HepG2 (cell line): ENCODE data around the gene ATF6. TPM values are rescaled to one million over a fixed set of nuclear protein-coding genes. Genes with fewer than 3 reads are reported as not detected.

Experiments
- ATAC-seq: fragments of 200-7000 bp; cut with Tn5 transposase; 3 replicates; pipeline ENCODE4 v1.9.1; 2020; ENCODE audit warnings: mild to moderate bottlenecking, moderate library complexity
- BruUV-seq: library from RNA; stranded (reverse); fragments of 400-500 nt; replicated peaks from 2 replicates; lab custom pipeline; 2021; lab: Mats Ljungman, UMichigan
- CTCF ChIA-PET: fragments of 300-600 bp; formaldehyde crosslinking; extraction: SDS; loops from one replicate; lab custom pipeline; 2021; ENCODE audit warnings: low total read pairs, inconsistent platforms, low intra/inter-chr PET ratio; lab: Yijun Ruan, JAX
- POLR2A ChIA-PET: fragments of 350-600 bp; sonication (Branson Sonifier 250); formaldehyde crosslinking; loops from one replicate; lab custom pipeline; 2020; ENCODE audit warnings: antibody characterized with exemption, inconsistent platforms; lab: Yijun Ruan, JAX
- DNase-seq: peaks from one replicate; pipeline ENCODE4 v3.0.0-alpha.2; 2015; ENCODE audit warnings: low spot score
- FAIRE-seq: peaks from 3 replicates; lab custom pipeline; 2011; peaks lifted over from hg19 to GRCh38; lab: Jason Lieb, UNC
- H2AFZ ChIP-seq: one replicate; pipeline ENCODE4 v1.6.1; 2011; ENCODE audit warnings: low read length, inconsistent platforms
- H3K27ac ChIP-seq: fragments of 300-600 bp; 3 replicates; pipeline ENCODE4 v1.8.0; 2011; ENCODE audit warnings: mixed run types, mild to moderate bottlenecking, mixed read lengths, low read length, inconsistent platforms; ENCODE audit not compliant: insufficient read depth; ENCODE audit errors: extremely low read length
- H3K27me3 ChIP-seq, 2 experiments: fragments of 200-600 bp in 1 of 2; 2 replicates in 1 of 2; 3 replicates in 1 of 2; pipeline versions ENCODE4 v1.6.0 to v1.8.0; 2011; ENCODE audit warnings: low read length in 2 of 2, mild to moderate bottlenecking in 2 of 2, moderate library complexity in 2 of 2, inconsistent platforms in 1 of 2; ENCODE audit not compliant: insufficient read depth in 2 of 2, control insufficient read depth in 1 of 2
- H3K36me3 ChIP-seq, 2 experiments: fragments of 200-600 bp in 1 of 2; replicated peaks in 1 of 2; 2 replicates in 1 of 2; 3 replicates in 1 of 2; pipeline versions ENCODE4 v1.5.1 to v1.8.0; 2011; ENCODE audit warnings: low read length in 2 of 2, inconsistent platforms in 1 of 2; ENCODE audit not compliant: insufficient read depth in 2 of 2, control insufficient read depth in 1 of 2
- H3K4me1 ChIP-seq: 2 replicates; pipeline ENCODE4 v1.5.1; 2012; ENCODE audit warnings: low read length, inconsistent platforms; ENCODE audit not compliant: insufficient read depth
- H3K4me2 ChIP-seq: 2 replicates; pipeline ENCODE4 v1.6.0; 2011; ENCODE audit warnings: low read depth, low read length, inconsistent platforms
- H3K4me3 ChIP-seq, 3 experiments: fragments of 200-600 bp in 1 of 3; sonication (generic), shearing (Covaris generic) in 1 of 3; replicated peaks in 1 of 3; 2 replicates each; pipeline ENCODE4 v1.5.1; 2011 to 2016; ENCODE audit warnings: low read length in 3 of 3, inconsistent platforms in 2 of 3, low read depth in 2 of 3, mild to moderate bottlenecking in 2 of 3, control low read depth in 1 of 3, mixed read lengths in 1 of 3; ENCODE audit not compliant: insufficient read depth in 1 of 3
- H3K79me2 ChIP-seq: one replicate; pipeline ENCODE4 v1.6.1; 2011; ENCODE audit warnings: low read length, inconsistent platforms; ENCODE audit not compliant: insufficient read depth
- H3K9ac ChIP-seq: 2 replicates; pipeline ENCODE4 v1.6.0; 2011; ENCODE audit warnings: mild to moderate bottlenecking, low read depth, low read length, inconsistent platforms; ENCODE audit not compliant: insufficient read depth
- H3K9me3 ChIP-seq: 2 replicates; pipeline ENCODE4 v1.5.1; 2012; ENCODE audit warnings: mild to moderate bottlenecking, low read length
- H4K20me1 ChIP-seq: 2 replicates; pipeline ENCODE4 v1.6.0; 2011; ENCODE audit warnings: inconsistent platforms, mild to moderate bottlenecking, low read length, moderate library complexity; ENCODE audit not compliant: insufficient read depth
- HNF4A ChIP-seq: sonication (generic); formaldehyde crosslinking; IDR thresholded peaks from 2 replicates; pipeline ENCODE4 v1.4.0; 2020; ENCODE audit warnings: missing genetic modification reagents
- RARG ChIP-seq: sonication (generic); formaldehyde crosslinking; IDR thresholded peaks from 2 replicates; pipeline ENCODE4 v1.4.0; 2020; ENCODE audit warnings: low read depth, mild to moderate bottlenecking, missing genetic modification reagents
- SNAI1 ChIP-seq: sonication (generic); formaldehyde crosslinking; IDR thresholded peaks from 2 replicates; pipeline ENCODE4 v1.5.0; 2020; ENCODE audit warnings: mild to moderate bottlenecking, missing genetic modification reagents, borderline replicate concordance
- TERF1 ChIP-seq: sonication (generic); formaldehyde crosslinking; IDR thresholded peaks from 2 replicates; pipeline ENCODE4 v1.8.0; 2022; ENCODE audit warnings: mild to moderate bottlenecking, missing genetic modification reagents, moderate library complexity
- TFAP4 ChIP-seq: sonication (generic); IDR thresholded peaks from 2 replicates; pipeline ENCODE4 v1.6.1; 2016; ENCODE audit warnings: low read depth, borderline replicate concordance
- WGBS: methylation state at CpG from one replicate; pipeline ENCODE4 v1.1.6; 2017; ENCODE audit warnings: low lambda C conversion rate; 5-methylcytosine and 5-hydroxymethylcytosine counted together
- in situ Hi-C: cut with HindIII; loops from 2 replicates; pipeline ENCODE4 v1.10.0; 2017; ENCODE audit warnings: low pct_unique_long_range_greater_than_20kb; ENCODE audit not compliant: extremely low pct_ligation_motif_present
- intact Hi-C: fragments of 100-400 bp; cut with micrococcal nuclease; formaldehyde crosslinking; loops from one replicate; pipeline ENCODE4 v1.10.0; 2022; ENCODE audit not compliant: unreplicated experiment
- polyA plus RNA-seq, 8 experiments: library from polyadenylated mRNA; depleted of rRNA in 3 of 8; stranded (reverse) in 7 of 8; unstranded in 1 of 8; fragments of >200 nt; fragmentation: Illumina TruSeq in 4 of 8; extraction: Trizol in 4 of 8; gene quantifications; 2 replicates each; pipeline versions ENCODE4 v1.2.1 to v1.2.3, GENCODE V29; 2011 to 2016; ENCODE audit warnings: low read depth in 4 of 8, missing spikeins in 1 of 8, mixed read lengths in 1 of 8; ENCODE audit not compliant: insufficient read depth in 1 of 8
- small RNA-seq, 3 experiments: library from RNA; depleted of rRNA; stranded (forward); fragments of <200 nt; gene quantifications; one replicate each; pipeline ENCODE3, GENCODE V24; 2012; ENCODE audit warnings: low read depth in 2 of 3, low replicate concordance in 1 of 3; ENCODE audit not compliant: insufficient read length in 3 of 3, insufficient read depth in 2 of 3
- total RNA-seq, 5 experiments: library from RNA; depleted of rRNA; stranded (reverse); fragments of >200 nt; fragmentation: Illumina TruSeq; extraction: Trizol; gene quantifications; 2 replicates each; pipeline ENCODE4 v1.2.3, GENCODE V29; 2016; ENCODE audit warnings: low read depth in 1 of 5

ATF6 gene
- total and polyA plus RNA-seq, 2 of the 13 experiments (the other 11 are each of a cell fraction or from before 2014, with no cell fraction given), result 13.2 to 14.5 TPM

GRCh38 chr1:162011337-162012012, 245.4 kb downstream of the ATF6 start:
- Histone ChIP-seq H3K4me1 (0 out of 2 replicates have a peak, but pooled peaks cover 5% of the 10 kb centered on the region), H3K4me3 (no peak overlapping the region), H3K79me2 (no peaks in the 10 kb centered on the region), H3K36me3 (no peaks in the 10 kb centered on the region), H3K9ac (no peak overlapping the region), H4K20me1 (no peaks in the 10 kb centered on the region), H3K9me3 (no peaks in the 10 kb centered on the region), H3K27ac (no peak overlapping the region), H2AFZ (no peak overlapping the region), H3K4me2 (no peak overlapping the region), H3K27me3 (peaks cover 0 to 13% of the 10 kb centered on the region in 2 experiments; a peak in 2 of 5 replicates)
- WGBS, result 37% methylated on average over 4 of the region's 9 CpGs
- ATAC-seq (peak; percentile 76), FAIRE-seq (no peak), DNase-seq (no peak)
- TF ChIP-seq SNAI1 (no peak), HNF4A (CRISPR knock-in tag) (0 out of 2 replicates have a peak, but pooled peaks have one; percentile 16), TFAP4 (peak; percentile 37; the same call in 1 of the 2 replicates)
- BruUV-seq, result no TSS peak
- intact Hi-C loops, result no loop called here
- ChIA-PET CTCF (no interaction called here), POLR2A (no interaction called here)
- in situ Hi-C loops, result no loop called here

- POLR2A ChIA-PET, result no interaction called here
- Histone ChIP-seq H3K9ac (no peak overlapping the region), H2AFZ (no peak overlapping the region), H3K9me3 (no peaks in the 10 kb centered on the region), H3K36me3 (no peaks in the 10 kb centered on the region), H4K20me1 (no peaks in the 10 kb centered on the region), H3K4me2 (no peak overlapping the region), H3K4me3 (no peak overlapping the region), H3K4me1 (0 out of 2 replicates have a peak, but pooled peaks cover 5% of the 10 kb centered on the region)
- CTCF ChIA-PET, result no interaction called here
- DNase-seq, result no peak
- BruUV-seq, result no TSS peak
- FAIRE-seq, result no peak
- in situ Hi-C loops (no loop called here), intact Hi-C loops (no loop called here)
- no peak for TF ChIP-seq TERF1
- no peak for TF ChIP-seq RARG (CRISPR knock-in tag)
- TF ChIP-seq, all 625 proteins: peak for 0
- H3K79me2 ChIP-seq, result no peaks in the 10 kb centered on the region
- no peak for ATAC-seq
- H3K27me3 ChIP-seq, result peaks cover 0 to 2% of the 10 kb centered on the region in 2 experiments; a peak in 2 of 5 replicates
- no peak overlapping the region for H3K27ac ChIP-seq
These were observed 247.2 kb downstream of the ATF6 start for GRCh38 chr1:162013289-162013688.

Small RNA genes lying within 50 kb of the gene (small RNA-seq; reads per million reads assigned to genes)
- 0 reads per million in 3 experiments for gene RN7SL466P

Other genes starting within 250 kb of the ATF6 start
- gene HSPA6, start 241.8 kb upstream of the ATF6 start, total RNA-seq (2016; rRNA removed; fragmentation: Illumina TruSeq; extraction: Trizol), result not detected in 2 replicates
- gene HSPA6, start 241.8 kb upstream of the ATF6 start, polyA plus RNA-seq (2011; rRNA removed), result 0.07 and 0.16 TPM in 2 replicates
- gene FCGR3A, start 216.5 kb upstream of the ATF6 start, total RNA-seq (2016; rRNA removed; fragmentation: Illumina TruSeq; extraction: Trizol), result not detected in 2 replicates
- gene FCGR3A, start 216.5 kb upstream of the ATF6 start, polyA plus RNA-seq (2011; rRNA removed), result not detected in 2 replicates
- not detected in 2 replicates for gene FCGR3B, start 135.1 kb upstream of the ATF6 start, total RNA-seq (2016; rRNA removed; fragmentation: Illumina TruSeq; extraction: Trizol)
- not detected in 2 replicates for gene FCGR3B, start 135.1 kb upstream of the ATF6 start, polyA plus RNA-seq (2011; rRNA removed)
- gene FCGR2B, start 103.2 kb upstream of the ATF6 start, total RNA-seq (2016; rRNA removed; fragmentation: Illumina TruSeq; extraction: Trizol), result not detected in 2 replicates
- gene FCGR2B, start 103.2 kb upstream of the ATF6 start, polyA plus RNA-seq (2011; rRNA removed), result 0.03 TPM in 1 of 2 replicates, not detected in the other
- gene FCRLA, start 59.1 kb upstream of the ATF6 start, total RNA-seq (2016; rRNA removed; fragmentation: Illumina TruSeq; extraction: Trizol), result not detected in 2 replicates
- not detected in 2 replicates for gene FCRLA, start 59.1 kb upstream of the ATF6 start, polyA plus RNA-seq (2011; rRNA removed)
- 0.11 TPM in 1 of 2 replicates, not detected in the other for gene FCRLB, start 44.8 kb upstream of the ATF6 start, total RNA-seq (2016; rRNA removed; fragmentation: Illumina TruSeq; extraction: Trizol)
- 0.03 and 0.08 TPM in 2 replicates for gene FCRLB, start 44.8 kb upstream of the ATF6 start, polyA plus RNA-seq (2011; rRNA removed)
- 36.7 and 38.9 TPM in 2 replicates for gene DUSP12, start 16.5 kb upstream of the ATF6 start, total RNA-seq (2016; rRNA removed; fragmentation: Illumina TruSeq; extraction: Trizol)
- 33.8 and 37.1 TPM in 2 replicates for gene DUSP12, start 16.5 kb upstream of the ATF6 start, polyA plus RNA-seq (2011; rRNA removed)